GM20431 (cell line): Measurements from ENCODE around the gene CACTIN.
"Not testable (repeated sequence)": the region's sequence is repeated elsewhere in the genome, so short reads cannot be mapped to it uniquely, and the experiment has no call there.

Source experiments
- in situ Hi-C: fragments of 300-500 bp; cut with MseI, MboI; formaldehyde crosslinking; loops from one replicate; pipeline ENCODE4 v1.15.0; 2020; ENCODE audit warnings: low sequenced_read_pairs; ENCODE audit not compliant: unreplicated experiment

The CACTIN gene

GRCh38 chr19:3632739-3633558 lies 6.4 kb upstream of the CACTIN start:
- in situ Hi-C loops, result no loop called here

- in situ Hi-C loops, result no loop called here
These were observed 5.5 kb upstream of the CACTIN start for GRCh38 chr19:3632098-3632497.

DNA sequence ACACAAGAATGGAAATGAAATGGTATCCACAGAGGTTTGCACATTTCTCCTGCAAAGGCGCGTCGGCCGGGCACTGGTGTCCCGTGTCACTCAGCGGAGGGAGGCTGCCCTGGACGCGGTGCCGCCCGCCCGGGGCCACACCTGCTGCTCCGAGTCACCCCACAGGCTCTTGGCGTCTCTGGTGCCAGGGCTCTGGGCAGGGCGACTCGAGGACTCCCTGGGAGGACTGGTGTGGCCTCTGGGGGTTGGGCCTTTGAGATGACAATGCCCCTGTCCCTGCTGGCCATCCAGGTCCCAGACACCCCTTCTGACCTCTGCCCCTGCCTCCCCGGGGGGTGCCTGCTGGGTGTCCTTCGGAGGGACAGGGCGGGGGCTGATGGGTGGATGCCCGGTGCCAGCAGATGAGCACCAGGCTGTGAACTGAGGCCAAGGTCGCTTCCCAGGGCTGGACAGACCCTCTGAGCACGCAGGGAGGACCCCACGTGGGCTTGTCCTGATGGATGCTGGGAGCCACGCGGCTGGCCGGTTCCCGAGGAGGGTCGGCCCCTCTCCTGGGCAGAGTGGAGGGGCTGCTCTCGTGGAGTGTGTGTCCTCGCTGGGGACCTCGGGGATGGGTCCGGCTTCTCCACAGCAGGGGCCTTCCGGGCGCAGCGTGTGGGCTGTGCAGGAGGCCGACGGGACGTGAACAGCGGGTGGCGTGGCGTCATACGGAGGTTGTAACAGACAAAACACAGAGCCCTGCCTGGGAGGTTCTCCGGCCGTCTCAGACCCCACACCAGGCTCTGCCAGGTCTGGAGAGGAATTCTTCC lies 4.7 kb upstream of the CACTIN start:
- in situ Hi-C loops, result no loop called here

DNA sequence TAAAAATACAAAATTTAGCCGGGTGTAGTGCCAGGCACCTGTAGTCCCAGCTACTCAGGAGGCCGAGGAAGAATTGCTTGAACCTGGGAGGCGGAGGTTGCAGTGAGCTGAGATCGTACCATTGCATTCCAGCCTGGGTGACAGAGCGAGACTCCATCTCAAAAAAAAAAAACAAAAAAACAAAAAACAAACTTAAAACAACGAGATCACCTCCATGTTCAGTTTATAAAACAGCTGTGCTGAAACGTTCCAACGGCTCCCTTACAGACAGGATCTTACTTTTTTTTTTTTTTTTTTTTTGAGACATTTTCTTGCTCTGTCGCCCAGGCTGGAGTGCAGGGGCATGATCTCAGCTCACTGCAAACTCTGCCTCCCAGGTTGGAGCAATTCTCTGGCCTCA lies 2.2 kb upstream of the CACTIN start:
- in situ Hi-C loops, result not testable (repeated sequence)

GRCh38 chr19:3627351-3627723 lies 747 bp upstream of the CACTIN start:
- in situ Hi-C loops, result no loop called here

- in situ Hi-C loops, result no loop called here
These were observed 556 bp downstream of the CACTIN start for GRCh38 chr19:3625996-3626472.

DNA sequence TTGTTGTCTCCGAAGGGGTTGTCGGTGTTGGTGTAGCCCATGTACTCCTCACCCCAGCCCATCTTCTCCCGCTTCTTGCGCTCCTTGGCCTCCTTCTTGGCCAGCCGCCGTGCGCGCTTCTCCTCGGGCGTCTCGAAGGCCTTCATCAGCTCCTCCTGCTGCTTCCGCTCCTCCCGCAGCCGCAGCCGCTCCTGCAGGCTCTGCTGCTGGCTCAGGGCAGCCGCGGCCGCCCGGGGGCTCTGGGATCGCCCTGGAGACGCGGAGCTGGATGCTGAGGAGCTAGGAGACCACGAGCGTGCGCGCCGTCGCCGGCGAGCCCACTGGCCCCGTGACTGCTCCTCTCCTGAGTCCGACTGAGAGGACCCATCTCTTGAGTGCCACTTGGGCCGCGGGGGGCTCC lies 2.9 kb downstream of the CACTIN start:
- in situ Hi-C loops, result no loop called here

- in situ Hi-C loops, result no loop called here
These were observed 4.4 kb downstream of the CACTIN start for GRCh38 chr19:3622224-3622623.

DNA sequence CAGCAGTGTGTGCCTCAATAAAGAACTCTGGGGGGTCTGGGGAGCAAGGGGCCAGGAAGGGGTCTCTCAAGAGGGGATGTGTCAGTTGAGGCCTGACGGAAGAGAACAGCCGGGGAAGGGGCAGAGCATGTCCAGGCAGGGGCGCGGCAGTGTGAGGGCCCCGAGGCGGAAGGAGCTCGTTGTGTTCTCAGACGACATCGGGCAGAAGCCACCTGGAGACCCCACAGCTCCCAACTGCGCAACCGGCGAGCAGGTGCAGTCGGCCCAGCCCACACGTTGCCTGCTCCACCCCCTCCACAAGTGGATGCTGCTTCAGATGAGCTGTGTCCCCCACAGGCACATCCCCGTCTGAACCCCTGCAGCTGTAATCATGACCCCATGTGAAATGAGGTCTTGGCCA lies 4.9 kb downstream of the CACTIN start:
- in situ Hi-C loops, result no loop called here

DNA sequence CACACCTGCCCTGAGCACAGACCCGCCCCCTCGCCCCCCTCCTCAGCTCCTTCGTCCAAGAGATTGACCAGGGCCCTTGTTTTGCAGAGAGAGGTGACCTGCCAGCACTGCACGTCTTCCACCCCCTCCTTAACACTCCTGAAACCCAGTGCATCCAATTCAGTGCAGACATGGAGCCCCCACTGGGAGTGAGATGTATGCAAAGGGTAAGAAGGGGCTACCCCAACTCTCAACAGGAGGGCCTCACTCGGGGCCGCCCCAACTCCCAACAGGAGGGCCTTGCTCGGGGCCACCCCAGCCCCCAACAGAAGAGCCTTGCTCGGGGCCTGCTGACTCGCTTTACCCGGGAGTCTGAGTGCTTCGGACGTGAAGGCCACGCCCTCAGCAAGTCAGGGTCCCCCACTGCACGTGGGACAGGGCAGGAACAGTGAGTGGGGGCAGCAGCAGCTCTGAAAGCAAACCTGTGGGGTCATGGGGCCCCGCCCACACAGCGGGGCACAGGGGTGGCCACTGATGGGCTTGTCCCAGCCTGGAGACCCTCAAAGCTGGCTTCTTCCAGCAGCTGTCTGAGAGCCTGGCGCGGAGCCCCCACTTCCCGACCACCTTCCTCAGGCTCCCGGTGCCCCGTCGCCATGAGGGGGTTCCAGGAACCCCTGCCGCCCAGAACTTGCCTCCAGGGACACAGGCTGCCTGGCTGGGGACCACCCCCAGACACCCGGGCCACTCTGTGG lies 5.6 kb downstream of the CACTIN start:
- in situ Hi-C loops, result no loop called here

DNA sequence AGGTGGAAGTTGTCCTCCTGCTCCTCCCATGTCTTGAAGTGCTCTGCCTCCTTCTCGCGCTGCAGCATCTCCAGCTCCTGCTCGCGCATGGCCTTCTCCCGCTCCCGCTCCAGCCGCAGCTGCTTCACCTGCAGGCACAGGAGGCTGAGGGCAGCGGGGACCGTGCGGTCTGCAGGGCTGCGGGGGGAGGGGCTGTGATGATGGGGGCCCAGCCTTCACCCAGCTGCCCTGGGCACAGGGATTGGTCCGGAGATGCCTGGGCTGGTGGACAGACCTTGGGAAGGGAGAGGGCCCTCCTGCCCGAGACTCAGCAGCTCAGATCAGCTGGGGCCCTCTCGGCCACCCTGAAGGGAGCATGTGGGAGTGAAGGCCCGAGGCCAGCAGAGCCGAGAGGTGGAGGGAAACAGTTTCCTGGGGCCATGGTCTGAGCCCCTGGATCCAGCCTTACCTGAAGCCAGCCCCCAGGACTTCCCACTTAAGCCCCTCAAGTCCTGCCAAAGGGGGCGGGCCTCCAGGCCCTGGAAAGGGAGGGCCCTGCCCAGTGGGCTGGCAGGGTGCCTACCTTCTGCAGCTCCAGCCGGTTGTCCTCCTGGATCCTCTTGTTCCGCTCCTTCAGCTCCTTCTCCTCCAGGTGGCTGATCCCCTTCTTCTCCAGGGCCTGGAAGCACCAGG lies 6.3 kb downstream of the CACTIN start:
- in situ Hi-C loops, result no loop called here

DNA sequence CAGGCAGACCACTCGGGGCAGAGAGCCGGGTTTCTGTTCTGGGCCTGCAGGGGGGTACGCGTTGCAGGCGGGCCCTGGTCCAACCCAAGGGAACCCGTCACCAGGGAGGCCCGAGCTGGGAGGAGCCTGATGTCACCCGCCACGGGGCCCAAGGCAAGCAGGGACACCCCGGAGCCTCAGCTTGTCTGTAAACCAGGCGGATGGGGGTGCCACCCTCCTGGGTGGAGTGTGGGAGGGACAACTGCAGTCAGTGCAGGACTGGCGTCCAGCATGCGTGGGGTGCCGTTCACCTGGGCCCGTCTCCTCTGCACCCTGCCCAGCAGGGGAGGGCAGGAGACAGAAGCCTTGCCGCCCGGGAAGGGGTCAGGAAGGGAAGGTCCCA lies 7.0 kb downstream of the CACTIN start:
- in situ Hi-C loops, result no loop called here

- in situ Hi-C loops, result no loop called here
These were observed 7.6 kb downstream of the CACTIN start for GRCh38 chr19:3618811-3619630.

DNA sequence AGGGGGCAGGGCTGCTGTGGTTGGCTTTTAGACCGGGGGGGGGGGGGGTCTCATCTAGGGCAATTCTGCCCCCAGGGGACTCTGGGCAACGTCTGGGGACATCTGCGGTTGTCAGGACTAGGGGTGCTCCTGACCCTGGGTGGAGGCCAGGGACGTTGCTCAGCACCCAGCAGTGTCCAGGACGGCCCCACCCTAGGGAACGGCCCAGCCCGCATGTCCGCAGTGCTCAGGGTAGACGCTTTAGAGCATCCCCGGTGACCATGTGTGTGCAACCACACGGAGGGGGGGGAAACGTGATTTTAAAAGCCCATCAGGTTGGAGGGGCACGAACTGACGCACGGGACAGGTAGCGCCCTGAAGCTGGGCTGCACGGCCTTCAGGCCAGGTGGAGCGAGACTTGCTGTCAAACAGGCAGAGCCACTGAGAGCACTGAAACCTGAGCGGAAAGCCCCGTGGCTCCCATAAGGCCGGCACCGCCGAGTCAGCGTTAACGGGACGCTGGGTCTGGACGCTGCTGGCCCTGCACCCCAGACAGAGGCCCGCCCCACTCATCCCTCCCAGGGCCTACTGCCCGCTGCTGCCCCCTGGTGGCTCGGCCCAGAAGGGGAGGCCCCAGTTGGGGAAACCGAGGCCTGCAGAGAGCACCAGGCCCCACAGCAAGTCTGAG lies 8.3 kb downstream of the CACTIN start:
- in situ Hi-C loops, result no loop called here

DNA sequence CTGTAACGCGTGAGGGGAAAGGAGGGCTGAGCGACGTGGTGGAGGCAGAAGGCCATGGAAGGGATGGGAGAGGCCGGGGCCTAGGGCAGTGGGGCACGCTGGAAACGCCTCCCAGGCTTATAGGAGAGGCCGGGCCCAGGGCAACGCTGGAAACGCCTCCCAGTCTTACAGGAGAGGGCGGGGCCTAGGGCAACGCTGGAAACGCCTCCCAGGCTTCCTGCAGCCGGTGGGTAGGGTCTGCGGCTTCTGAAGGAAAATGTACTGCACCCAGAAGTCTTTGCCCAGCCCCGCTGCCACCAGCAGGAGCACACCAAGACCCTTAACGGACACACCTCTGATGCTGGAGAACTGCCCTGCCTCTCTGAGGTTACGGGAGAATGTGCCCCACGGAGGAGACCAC lies 9.1 kb downstream of the CACTIN start:
- in situ Hi-C loops, result no loop called here

- in situ Hi-C loops, result no loop called here
These were observed 11.0 kb downstream of the CACTIN start for GRCh38 chr19:3615524-3616135.

DNA sequence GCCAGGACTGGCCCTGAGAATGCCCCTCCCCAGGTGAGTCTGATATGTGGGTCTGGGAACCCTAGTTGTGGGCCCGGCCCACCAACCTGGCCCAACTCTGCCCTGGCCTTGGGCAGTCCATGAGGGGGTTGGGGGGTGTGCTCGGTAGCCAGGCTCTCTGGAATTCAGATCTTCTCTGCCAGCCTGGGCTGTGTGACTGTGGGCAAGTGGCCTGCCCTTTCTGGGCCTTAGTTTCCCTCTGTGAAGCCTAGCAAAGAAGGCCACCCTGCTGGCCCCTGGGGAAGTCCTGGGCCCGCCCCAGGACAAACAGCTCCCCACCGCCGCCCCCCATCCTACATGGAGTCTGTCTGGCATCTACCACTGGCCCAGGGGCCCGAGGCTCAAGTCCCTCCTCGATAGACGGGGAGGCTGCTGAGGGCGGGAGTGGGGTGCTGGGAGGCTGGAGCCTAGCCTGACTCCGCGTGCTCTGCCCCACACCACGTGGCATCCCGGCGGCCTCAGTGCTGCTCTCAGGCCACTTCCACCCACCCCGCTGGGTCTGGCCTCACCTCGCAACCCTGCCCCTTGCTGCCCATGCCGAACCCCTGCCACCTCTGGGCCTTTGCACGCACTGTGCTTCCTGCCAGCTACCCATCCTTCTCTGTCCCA lies 11.6 kb downstream of the CACTIN start:
- in situ Hi-C loops, result no loop called here
